ENCODE results near the gene AP5Z1. TPM values are rescaled to one million over a fixed set of nuclear protein-coding genes. Genes with fewer than 3 reads are reported as not detected.

Gene AP5Z1
- total and polyA plus RNA-seq, 2 of the 4 experiments (the other 2 are of a cell fraction): 9.7 to 38.7 TPM

- intact Hi-C loops (cut with micrococcal nuclease): no loop called here
- Histone ChIP-seq H2AK9ac (replicated peaks; ENCODE audit: low read depth, low read length, poor library complexity) (peak overlapping the region; percentile 79), H3K23ac (ENCODE audit: low read depth, low read length) (0 out of 2 replicates have a peak overlapping the region, but pooled peaks have one; percentile 34), H3K4me3 (ENCODE audit: insufficient read depth, low read depth, low read length) (no peak overlapping the region), H3K9me1 (ENCODE audit: insufficient read depth, low read length) (peaks cover 20% of the 10 kb centered on the region), H3K18ac (ENCODE audit: low read depth, low read length) (no peak overlapping the region), H3K36me3 (ENCODE audit: control insufficient read depth, insufficient read depth, low read length) (peaks cover 29% of the 10 kb centered on the region), H2AFZ (replicated peaks; ENCODE audit: low read length, poor library complexity) (peak overlapping the region; percentile 51), H3K56ac (ENCODE audit: extremely low read depth, insufficient read depth, low read length) (no peak overlapping the region), H3K4me1 (ENCODE audit: control insufficient read depth, insufficient read depth, low read length) (peaks cover 12% of the 10 kb centered on the region), H2BK20ac (ENCODE audit: low read depth, low read length) (no peak overlapping the region), H4K5ac (ENCODE audit: low read depth, low read length) (no peak overlapping the region), H4K20me1 (ENCODE audit: insufficient read depth, low read length) (peaks cover 19% of the 10 kb centered on the region), H3K4me2 (ENCODE audit: low read depth, low read length) (no peak overlapping the region), H2BK15ac (ENCODE audit: low read depth, low read length) (no peak overlapping the region), H3K79me1 (ENCODE audit: low read depth in 1 of 2, low read length in 2 of 2) (peaks cover 31 to 81% of the 10 kb centered on the region in 2 experiments), H3K9ac (ENCODE audit: low read depth, low read length) (no peak overlapping the region), H2AK5ac (ENCODE audit: low read depth, low read length) (peak overlapping the region; percentile 86), H3K14ac (replicated peaks; ENCODE audit: low read depth, low read length) (no peak overlapping the region), H2BK120ac (ENCODE audit: low read depth, low read length) (no peak overlapping the region; the same call in 1 of the 2 replicates), H3K27ac (ENCODE audit: insufficient read depth, low read length) (peak overlapping the region; percentile 10; the same call in 1 of the 2 replicates), H3K27me3 (ENCODE audit: control insufficient read depth, insufficient read depth, low read length) (no peaks in the 10 kb centered on the region), H4K8ac (ENCODE audit: low read depth in 2 of 2, low read length in 2 of 2) (peak overlapping the region in 1 of 2 experiments; percentile 52; a peak in 2 of 4 replicates), H3K9me3 (ENCODE audit: control insufficient read depth, insufficient read depth, low read length) (no peaks in the 10 kb centered on the region), H3K4ac (ENCODE audit: low read depth, low read length) (peak overlapping the region; percentile 60), H4K91ac (ENCODE audit: insufficient read depth, low read depth, low read length) (peak overlapping the region; percentile 22; the same call in 1 of the 2 replicates), H2BK5ac (ENCODE audit: low read depth, low read length, poor library complexity, severe bottlenecking) (peak overlapping the region; percentile 18)
- dilution Hi-C loops (cut with HindIII; ENCODE audit: low sequenced_read_pairs, unreplicated experiment): no loop called here
- no TSS peak for BruUV-seq (replicated peaks)
- no peak for ATAC-seq (ENCODE audit: low read depth)
- CTCF ChIA-PET: no interaction called here
- no peak for DNase-seq
- WGBS, 2 experiments (ENCODE audit: extremely low coverage in 2 of 2, insufficient read length in 1 of 2): 94% methylated on average over 6 of the region's 15 CpGs; no CpG with 5 or more reads in 1 of the 2 experiments
- in situ Hi-C loops (cut with MboI; ENCODE audit: low sequenced_read_pairs): no loop called here
- no peak for TF ChIP-seq MXI1 (IDR thresholded peaks at IDR 0.05; ENCODE audit: borderline replicate concordance, low read depth, low read length)
- POLR2A ChIA-PET (ENCODE audit: unreplicated experiment): no interaction called here
Measured at GRCh38 chr7:4737300-4737699, 38.1 kb upstream of the AP5Z1 start.
